Mesothelial cell of epicardium (in vitro differentiated cells): ENCODE results near the gene FUS. TPM values are rescaled to one million over a fixed set of nuclear protein-coding genes. Genes with fewer than 3 reads are reported as not detected.

Experiments used
- DNase-seq, 2 experiments: peaks; one replicate each; pipeline ENCODE4 v3.0.0; 2021; ENCODE audit warnings: low spot score in 2 of 2; ENCODE audit not compliant: unreplicated experiment in 2 of 2
- H3K27ac Mint-ChIP-seq: 2 replicates; pipeline ENCODE4 v1.8.0; 2021; ENCODE audit warnings: mixed read lengths
- H3K27me3 Mint-ChIP-seq: 2 replicates; pipeline ENCODE4 v1.8.0; 2021; ENCODE audit warnings: low read depth, mixed read lengths
- H3K36me3 Mint-ChIP-seq: 2 replicates; pipeline ENCODE4 v1.8.0; 2021; ENCODE audit warnings: mixed read lengths
- H3K4me1 Mint-ChIP-seq: 2 replicates; pipeline ENCODE4 v1.8.0; 2021; ENCODE audit warnings: mixed read lengths
- H3K4me3 Mint-ChIP-seq: 2 replicates; pipeline ENCODE4 v1.8.0; 2021; ENCODE audit warnings: mild to moderate bottlenecking, moderate library complexity, mixed read lengths
- H3K9me3 Mint-ChIP-seq: 2 replicates; pipeline ENCODE4 v1.8.0; 2021; ENCODE audit warnings: mixed read lengths
- total RNA-seq: library from RNA; stranded (reverse); gene quantifications from 3 replicates; pipeline ENCODE4 v1.2.1, GENCODE V29; 2021
- TF ChIP-seq, protein P1 (sequence below): fragments of 200-600 bp; sonication (generic); IDR thresholded peaks from one replicate; pipeline ENCODE4 v1.5.0; 2021; ENCODE audit warnings: antibody characterized with exemption; ENCODE audit not compliant: unreplicated experiment

The FUS gene
- total RNA-seq, 1 donor from 2014 or later, result 718 TPM

DNA sequence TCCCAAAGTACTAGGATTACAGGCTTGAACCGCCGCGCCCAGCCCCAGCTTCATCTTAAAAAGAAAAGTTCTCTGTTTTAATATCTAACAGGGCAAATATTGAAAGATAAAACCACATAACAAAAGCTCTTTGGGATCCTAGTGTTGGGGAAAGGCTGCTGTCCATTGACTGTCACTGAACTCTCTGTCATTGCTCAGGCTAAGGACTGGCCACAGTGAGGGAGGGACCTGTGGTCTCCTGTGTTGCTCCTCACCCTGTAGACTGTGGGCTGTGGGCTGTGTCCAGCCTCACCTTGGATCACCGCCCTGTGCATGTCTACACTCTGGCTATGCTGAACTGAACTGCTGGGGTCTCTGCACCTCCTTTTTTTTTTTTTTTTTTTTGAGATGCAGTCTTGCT, 48.3 kb downstream of the FUS start:
- Mint-ChIP-seq H3K36me3 (no peaks in the 10 kb centered on the region), H3K4me3 (no peak overlapping the region), H3K27ac (no peak overlapping the region), H3K9me3 (no peaks in the 10 kb centered on the region), H3K4me1 (peaks cover 3% of the 10 kb centered on the region), H3K27me3 (peaks cover 3% of the 10 kb centered on the region)
- no peak for DNase-seq
- TF ChIP-seq, protein P1, sequence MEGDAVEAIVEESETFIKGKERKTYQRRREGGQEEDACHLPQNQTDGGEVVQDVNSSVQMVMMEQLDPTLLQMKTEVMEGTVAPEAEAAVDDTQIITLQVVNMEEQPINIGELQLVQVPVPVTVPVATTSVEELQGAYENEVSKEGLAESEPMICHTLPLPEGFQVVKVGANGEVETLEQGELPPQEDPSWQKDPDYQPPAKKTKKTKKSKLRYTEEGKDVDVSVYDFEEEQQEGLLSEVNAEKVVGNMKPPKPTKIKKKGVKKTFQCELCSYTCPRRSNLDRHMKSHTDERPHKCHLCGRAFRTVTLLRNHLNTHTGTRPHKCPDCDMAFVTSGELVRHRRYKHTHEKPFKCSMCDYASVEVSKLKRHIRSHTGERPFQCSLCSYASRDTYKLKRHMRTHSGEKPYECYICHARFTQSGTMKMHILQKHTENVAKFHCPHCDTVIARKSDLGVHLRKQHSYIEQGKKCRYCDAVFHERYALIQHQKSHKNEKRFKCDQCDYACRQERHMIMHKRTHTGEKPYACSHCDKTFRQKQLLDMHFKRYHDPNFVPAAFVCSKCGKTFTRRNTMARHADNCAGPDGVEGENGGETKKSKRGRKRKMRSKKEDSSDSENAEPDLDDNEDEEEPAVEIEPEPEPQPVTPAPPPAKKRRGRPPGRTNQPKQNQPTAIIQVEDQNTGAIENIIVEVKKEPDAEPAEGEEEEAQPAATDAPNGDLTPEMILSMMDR, result no peak

DNA sequence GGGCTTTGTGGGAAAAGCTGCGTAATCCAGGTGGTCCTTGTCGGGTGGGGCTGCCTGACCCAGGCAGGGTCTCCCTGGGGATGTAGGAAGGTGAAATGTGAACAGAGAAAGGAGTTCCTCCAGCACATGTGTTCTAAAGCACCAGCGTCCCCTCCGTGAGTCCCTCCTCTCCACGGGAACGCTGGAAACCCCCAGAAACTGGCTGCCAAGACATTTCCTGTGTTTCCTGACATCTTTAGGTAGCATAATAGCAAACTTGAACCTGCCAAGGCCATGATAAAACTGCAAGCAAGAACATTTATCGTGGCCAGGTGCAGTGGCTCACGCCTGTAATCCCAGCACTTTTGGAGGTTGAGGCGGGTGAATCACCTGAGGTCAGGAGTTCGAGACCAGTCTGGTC, 49.6 kb downstream of the FUS start:
- H3K9me3 Mint-ChIP-seq, result peaks cover 5% of the 10 kb centered on the region
- peaks cover 3% of the 10 kb centered on the region for H3K27me3 Mint-ChIP-seq
- no peak for DNase-seq

DNA sequence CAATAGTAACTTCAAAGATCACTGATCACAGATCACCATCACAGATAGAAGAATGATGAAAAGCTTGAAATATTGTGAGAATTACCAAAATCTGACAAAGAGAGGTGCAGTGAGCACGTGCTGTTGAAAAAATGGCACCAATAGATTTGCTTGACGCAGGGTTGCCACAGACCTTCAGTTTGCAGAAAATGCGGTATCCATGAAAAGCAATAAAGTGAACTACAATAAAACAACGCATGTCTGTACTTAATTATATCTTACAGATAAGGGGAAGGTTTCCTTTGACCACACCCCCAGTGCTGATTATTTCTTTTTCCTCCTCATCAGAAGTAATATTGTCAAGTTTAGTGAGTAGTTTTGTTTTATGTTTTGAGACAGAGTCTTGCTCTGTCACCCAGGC, 58.1 kb downstream of the FUS start:
- Mint-ChIP-seq H3K9me3 (peaks cover 10% of the 10 kb centered on the region), H3K4me3 (no peak overlapping the region), H3K27me3 (peaks cover 22% of the 10 kb centered on the region), H3K4me1 (no peaks in the 10 kb centered on the region), H3K27ac (no peak overlapping the region), H3K36me3 (no peaks in the 10 kb centered on the region)
- TF ChIP-seq, protein P1, result no peak
- no peak for DNase-seq

More for the DNA sequence above, 49.6 kb downstream of the FUS start:
- no peak overlapping the region for H3K4me3 Mint-ChIP-seq
- TF ChIP-seq, protein P1, result no peak
- H3K27ac Mint-ChIP-seq, result no peak overlapping the region
- H3K36me3 Mint-ChIP-seq, result no peaks in the 10 kb centered on the region
- H3K4me1 Mint-ChIP-seq, result peaks cover 3% of the 10 kb centered on the region

Other genes starting within 250 kb of the FUS start
- 25.8 to 28.2 TPM (median 26.2 TPM) in 3 replicates for gene ORAI3, start 231.1 kb upstream of the FUS start, total RNA-seq
- 30.8 to 39.1 TPM (median 36.4 TPM) in 3 replicates for gene SETD1A, start 222.4 kb upstream of the FUS start, total RNA-seq
- 3.5 to 4.0 TPM (median 3.6 TPM) in 3 replicates for gene HSD3B7, start 194.9 kb upstream of the FUS start, total RNA-seq
- 4.9 to 5.9 TPM (median 5.2 TPM) in 3 replicates for gene STX1B, start 169.5 kb upstream of the FUS start, total RNA-seq
- 39.2 to 42.8 TPM (median 40.2 TPM) in 3 replicates for gene STX4, start 146.6 kb upstream of the FUS start, total RNA-seq
- 11.8 to 14.1 TPM (median 12.8 TPM) in 3 replicates for gene ZNF668, start 105.9 kb upstream of the FUS start, total RNA-seq
- 20.4 to 22.2 TPM (median 21.4 TPM) in 3 replicates for gene ZNF646, start 105.7 kb upstream of the FUS start, total RNA-seq
- 4.0 to 4.9 TPM (median 4.5 TPM) in 3 replicates for gene PRSS53, start 91.2 kb upstream of the FUS start, total RNA-seq
- gene VKORC1, start 85.3 kb upstream of the FUS start, total RNA-seq, result 48.6 to 53.7 TPM (median 49.5 TPM) in 3 replicates
- gene BCKDK, start 71.8 kb upstream of the FUS start, total RNA-seq, result 36.4 to 37.3 TPM (median 37.0 TPM) in 3 replicates
- gene KAT8, start 62.5 kb upstream of the FUS start, total RNA-seq, result 72.1 to 76.4 TPM (median 75.7 TPM) in 3 replicates
- gene PRSS8, start 44.4 kb upstream of the FUS start, total RNA-seq, result 79.1 to 84.3 TPM (median 79.9 TPM) in 3 replicates
- 0.96 to 1.7 TPM (median 1.4 TPM) in 3 replicates for gene PRSS36, start 30.1 kb upstream of the FUS start, total RNA-seq
- gene PYCARD, start 22.6 kb downstream of the FUS start, total RNA-seq, result 4.9 to 6.5 TPM (median 5.3 TPM) in 3 replicates
- 0.04 to 0.14 TPM (median 0.11 TPM) in 3 replicates for gene TRIM72, start 34.0 kb downstream of the FUS start, total RNA-seq
- gene PYDC1, start 37.0 kb downstream of the FUS start, total RNA-seq, result not detected in 3 replicates
- gene ITGAM, start 79.8 kb downstream of the FUS start, total RNA-seq, result 0.29 TPM in 1 of 3 replicates, not detected in the others
- gene ITGAX, start 175.0 kb downstream of the FUS start, total RNA-seq, result not detected in 3 replicates
- not detected in 3 replicates for gene ITGAD, start 213.2 kb downstream of the FUS start, total RNA-seq
- not detected in 3 replicates for gene COX6A2, start 248.2 kb downstream of the FUS start, total RNA-seq